NCI-H2196 (cell line): ENCODE data around the gene RNF175.
"Not testable (repeated sequence)": the region's sequence is repeated elsewhere in the genome, so short reads cannot be mapped to it uniquely, and the experiment has no call there.

Source experiments
- DNase-seq: peaks from one replicate; lab custom pipeline; 2025; ENCODE audit not compliant: unreplicated experiment; lab: John Stamatoyannopoulos, UW

Gene RNF175

DNA sequence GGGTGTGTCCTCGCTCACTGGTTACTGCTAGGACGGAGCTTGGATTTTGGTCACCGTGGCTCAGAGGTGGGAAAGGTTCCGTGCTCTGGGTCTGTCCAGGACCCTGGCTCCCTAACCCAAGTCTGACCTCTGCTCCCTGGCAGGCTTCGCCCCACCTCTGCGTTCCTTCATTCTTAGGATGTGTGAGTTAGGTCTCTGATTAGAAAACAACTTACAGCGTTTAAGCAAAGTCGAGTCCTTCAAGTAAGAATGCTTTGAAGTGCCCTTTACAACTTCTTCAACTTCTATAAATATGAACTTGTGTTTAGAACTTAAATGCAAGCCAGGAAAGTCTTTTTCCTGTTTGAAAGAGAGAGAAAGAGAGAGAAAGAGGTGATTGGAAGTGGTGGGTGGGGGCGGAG, 74.9 kb downstream of the RNF175 start:
- no peak for DNase-seq

DNA sequence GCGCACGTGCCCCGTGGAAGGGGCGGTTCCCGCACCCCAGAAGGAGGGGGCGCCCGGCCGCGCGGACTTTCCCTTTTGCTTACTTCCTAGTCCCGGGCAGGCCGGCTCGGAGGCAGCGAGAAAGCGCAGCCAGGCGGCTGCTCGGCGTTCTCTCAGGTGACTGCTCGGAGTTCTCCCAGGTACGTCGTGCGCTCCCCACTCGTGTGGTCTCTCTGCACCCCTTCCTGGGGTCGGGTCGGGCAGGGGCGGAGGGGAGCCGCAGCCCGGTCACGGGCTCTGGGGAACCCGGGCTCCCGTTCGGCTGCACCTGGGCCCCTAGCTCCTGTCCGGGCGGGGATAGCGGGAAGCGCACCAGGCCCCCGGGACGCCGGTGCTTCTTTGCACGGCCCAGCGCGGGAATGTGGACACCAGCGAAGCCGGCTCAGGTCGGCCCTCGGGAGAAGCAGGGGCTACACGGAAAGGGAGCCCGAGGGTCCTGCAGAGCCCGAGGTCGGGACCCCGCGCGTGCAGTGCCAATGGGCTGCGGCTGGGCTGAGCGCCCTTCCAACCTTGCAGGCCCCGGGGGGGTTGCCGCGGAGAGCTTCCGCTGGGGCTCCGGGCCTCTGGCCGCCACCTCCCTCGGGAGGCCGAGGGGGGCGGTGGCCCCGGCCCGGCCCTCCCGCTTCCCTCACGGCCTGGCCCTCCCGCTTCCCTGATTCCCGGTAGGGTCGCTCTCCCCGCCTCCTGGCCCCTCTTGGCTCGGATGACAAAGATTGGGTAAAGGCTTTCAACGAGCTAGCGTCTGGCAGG, 75.4 kb downstream of the RNF175 start, which contains the start of gene TLR2:
TLR2 (plus strand) TSS at position 99 of the 789 bp plus-strand sequence. CDS start 18,628 bp downstream, outside the sequence.
- peak; percentile 1 for DNase-seq

DNA sequence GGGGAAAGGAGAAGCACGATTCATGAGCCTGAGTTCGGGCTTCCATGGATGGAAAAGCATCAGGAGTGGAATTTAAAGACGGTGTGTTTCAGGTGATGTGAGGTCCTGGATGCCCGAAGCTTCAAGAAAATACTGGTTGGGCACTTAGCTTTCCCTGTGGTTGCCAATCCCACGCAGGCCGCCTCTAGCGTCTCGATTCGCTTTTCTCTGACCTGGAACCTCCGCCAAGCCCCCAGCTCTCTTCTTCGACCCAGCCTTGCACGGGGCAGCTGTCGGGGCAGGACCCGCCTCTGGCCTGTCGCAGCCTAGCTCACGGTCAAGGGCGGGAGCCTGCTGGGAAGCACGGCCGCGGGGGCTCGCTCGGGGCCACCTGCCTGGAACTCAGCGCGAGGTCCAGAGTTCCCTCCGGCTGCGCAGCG, 76.1 kb downstream of the RNF175 start:
- no peak for DNase-seq

DNA sequence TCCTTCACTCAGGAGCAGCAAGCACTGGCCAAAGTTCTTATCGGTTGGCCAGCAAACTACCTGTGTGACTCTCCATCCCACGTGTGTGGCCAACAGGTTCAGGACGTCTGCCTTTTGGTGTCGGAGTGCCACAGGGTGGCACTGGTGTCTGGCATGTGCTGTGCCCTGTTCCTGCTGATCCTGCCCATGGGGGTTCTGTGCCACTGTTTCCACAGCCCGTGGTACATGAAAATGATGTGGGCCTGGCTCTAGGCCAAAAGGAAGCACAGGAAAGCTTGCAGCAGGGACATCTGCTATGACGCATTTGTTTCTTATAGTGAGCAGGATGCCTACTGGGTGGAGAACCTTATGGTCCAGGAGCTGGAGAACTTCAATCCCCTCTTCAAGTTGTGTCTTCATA, 80.3 kb downstream of the RNF175 start:
- no peak for DNase-seq

DNA sequence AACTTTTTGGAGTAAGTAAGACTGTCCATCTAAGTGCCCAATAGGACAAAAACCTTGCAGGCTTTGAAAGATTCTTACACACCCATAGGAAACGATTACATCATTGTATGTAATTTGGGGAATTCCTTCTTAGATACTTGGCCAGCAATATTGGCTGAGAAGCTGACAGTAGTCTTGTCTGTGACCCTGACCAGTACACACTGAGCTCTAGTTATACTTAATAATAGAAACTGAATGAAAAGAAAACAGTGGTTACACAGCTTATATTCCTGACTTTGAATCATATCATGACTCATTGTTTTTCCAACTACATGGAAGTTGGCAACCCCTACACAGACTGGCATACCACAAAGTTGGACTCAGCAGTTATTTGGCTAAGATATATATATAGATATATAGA, 82.8 kb downstream of the RNF175 start:
- no peak for DNase-seq

DNA sequence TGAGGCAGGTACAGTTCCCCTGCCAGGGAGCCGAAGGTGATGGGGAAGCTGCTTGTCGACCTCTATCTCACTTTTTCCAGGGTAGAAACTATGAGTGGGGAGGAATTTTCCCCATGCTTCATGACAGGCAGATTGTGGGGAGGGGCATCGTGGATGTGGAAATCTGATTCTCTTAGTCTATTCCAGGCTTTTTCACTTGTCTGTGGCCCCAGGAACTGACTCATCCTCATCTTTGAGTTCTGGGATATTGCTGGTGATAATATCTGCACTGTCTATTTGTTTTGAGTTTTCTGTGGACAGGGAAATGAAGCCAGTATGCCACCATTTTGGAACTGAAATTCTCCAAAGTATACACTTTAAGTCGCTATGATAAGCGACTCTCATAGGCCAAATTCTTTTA, 83.3 kb downstream of the RNF175 start:
- no peak for DNase-seq

DNA sequence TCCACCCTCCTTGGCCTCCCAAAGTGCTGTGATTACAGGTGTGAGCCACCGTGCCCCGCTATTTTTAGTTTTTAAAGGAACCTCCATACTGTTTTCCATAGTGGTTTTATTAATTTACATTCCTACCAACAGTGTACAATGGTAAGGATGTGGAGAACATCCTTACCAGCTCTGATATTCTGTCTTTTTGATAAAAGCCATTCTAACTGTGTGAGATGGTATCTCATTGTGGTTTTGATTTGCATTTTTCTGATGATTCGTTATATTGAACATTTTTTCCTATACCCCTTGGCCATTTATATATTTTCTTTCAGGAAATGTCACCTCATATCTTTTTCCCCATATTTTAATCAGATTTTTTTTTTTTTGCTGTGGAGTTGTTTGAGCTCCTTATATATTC, 90.0 kb downstream of the RNF175 start:
- no peak for DNase-seq

DNA sequence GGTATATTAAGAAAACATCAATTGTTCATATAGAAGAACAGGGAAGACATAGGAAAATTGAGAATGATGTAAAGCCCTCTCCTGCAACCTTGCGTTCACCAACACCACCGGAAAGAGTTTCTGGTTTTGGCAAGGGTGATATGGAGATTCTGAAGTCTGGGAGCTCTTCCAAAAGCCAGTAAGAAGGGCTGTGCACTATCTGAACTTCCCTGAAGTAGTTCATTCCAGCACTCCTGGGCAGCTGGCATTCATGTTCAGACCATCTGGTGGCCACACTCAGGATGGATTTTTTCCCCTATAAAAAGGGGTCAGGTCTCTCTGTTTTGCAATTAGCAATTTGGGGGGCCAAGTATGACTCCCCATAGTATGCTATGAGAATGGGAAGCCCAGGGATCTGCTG, 91.2 kb downstream of the RNF175 start:
- no peak for DNase-seq

DNA sequence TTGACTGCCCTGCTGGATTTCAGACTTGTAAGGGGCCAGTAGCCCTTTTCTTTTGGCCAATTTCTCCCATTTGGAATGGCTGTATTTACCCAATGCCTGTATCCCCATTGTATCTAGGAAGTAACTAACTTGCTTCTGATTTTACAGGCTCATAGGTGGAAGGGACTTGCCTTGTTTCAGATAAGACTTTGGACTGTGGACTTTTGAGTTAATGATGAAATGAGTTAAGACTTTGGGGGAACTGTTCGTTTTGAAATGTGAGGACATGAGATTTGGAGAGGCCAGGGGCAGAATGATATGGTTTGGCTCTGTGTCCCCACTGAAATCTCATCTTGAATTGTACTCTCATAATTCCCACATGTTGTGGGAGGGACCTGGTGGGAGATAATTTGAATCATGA, 93.3 kb downstream of the RNF175 start:
- not testable (repeated sequence) for DNase-seq

DNA sequence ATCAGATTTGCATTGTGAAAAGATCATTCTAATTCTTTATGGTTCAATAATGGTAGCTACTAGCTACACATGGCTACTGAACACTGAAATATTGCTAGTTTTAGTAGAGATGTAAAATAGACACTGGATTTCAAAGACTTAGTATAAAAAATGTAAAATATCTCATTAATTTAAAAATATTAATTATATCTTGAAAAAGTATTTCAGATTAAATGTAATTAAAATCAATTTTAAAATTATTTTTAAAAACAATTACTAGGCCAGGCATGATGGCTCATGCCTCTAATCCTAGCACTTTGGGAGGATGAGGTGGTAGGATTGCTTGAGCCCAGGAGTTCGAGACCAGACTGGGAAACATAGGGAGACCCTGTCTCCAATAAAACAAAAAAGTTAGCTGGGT, 96.2 kb downstream of the RNF175 start:
- DNase-seq, result no peak

DNA sequence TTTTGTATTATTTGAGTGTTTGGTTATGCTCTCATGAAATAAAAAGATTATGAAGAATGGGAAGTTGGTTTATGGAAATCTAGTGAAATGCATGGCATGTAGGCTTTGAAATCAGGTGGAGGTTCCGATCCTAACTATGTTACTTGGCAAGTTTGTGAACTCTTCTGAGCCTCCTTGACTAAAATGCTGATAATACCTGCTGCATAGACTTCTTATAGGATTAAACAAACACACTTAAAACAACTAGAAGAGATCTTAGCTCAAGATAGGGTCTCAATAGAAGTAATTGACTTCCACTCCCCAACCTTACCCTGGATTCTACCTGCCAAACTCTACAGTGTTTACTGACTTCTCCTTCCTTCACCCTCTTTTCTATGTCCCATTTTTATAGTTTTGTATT, 97.9 kb downstream of the RNF175 start:
- no peak for DNase-seq

DNA sequence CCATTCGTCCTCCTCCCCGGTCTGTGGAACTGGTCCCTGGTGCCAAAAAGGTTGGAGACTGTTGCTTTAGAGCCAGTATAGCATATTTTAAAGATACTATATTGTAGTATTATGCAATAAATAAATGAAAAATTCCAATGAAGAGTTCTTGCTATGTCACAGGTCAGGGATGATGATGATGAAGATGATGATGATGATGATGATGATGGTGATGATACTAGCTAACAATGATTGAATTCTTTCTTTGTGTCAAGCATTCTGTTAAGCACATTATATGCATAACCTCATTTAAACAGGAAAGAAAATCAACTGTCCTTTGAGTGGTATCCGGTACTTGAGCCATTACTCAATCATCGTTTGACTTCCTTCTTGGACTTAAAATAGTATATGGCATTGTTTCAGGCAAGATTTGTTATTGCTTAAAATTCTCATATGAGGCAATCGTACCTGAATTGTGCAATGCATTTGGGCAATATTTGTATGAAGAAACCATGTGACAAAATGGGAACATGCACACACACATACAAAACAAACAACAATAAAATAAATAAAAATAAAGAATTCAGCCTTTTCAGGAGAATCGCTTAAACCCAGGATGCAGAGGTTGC, 98.5 kb downstream of the RNF175 start:
- DNase-seq, result no peak
